GF-D8 (cell line): ENCODE data around the gene STRA8.
"Not testable (repeated sequence)": the region's sequence is repeated elsewhere in the genome, so short reads cannot be mapped to it uniquely, and the experiment has no call there.

ENCODE experiments used
- DNase-seq: peaks from one replicate; lab custom pipeline; 2025; lab: John Stamatoyannopoulos, UW

STRA8 gene

GRCh38 chr7:135205850-135206249 is 27.8 kb upstream of the STRA8 start:
- no peak for DNase-seq

GRCh38 chr7:135206941-135207391 is 26.7 kb upstream of the STRA8 start:
- DNase-seq, result no peak

- DNase-seq, result no peak
Observed at GRCh38 chr7:135207406-135208101, 26.1 kb upstream of the STRA8 start.

- DNase-seq, result no peak
Observed at GRCh38 chr7:135208102-135208793, 25.4 kb upstream of the STRA8 start.

- no peak for DNase-seq
Observed at GRCh38 chr7:135209225-135209834, 24.3 kb upstream of the STRA8 start.

GRCh38 chr7:135210888-135211178 is 22.8 kb upstream of the STRA8 start:
- DNase-seq, result no peak

- DNase-seq, result peak; percentile 78
Observed at GRCh38 chr7:135211179-135211945, 22.3 kb upstream of the STRA8 start, which contains the start of gene WDR91. WDR91 (minus strand) TSS chr7:135211526; CDS start chr7:135211502, 24 bp downstream.

- not testable (repeated sequence) for DNase-seq
Observed at GRCh38 chr7:135211946-135212685, 21.5 kb upstream of the STRA8 start.

GRCh38 chr7:135213831-135214230 is 19.8 kb upstream of the STRA8 start:
- no peak for DNase-seq

GRCh38 chr7:135215180-135215579 is 18.5 kb upstream of the STRA8 start:
- no peak for DNase-seq

GRCh38 chr7:135215698-135216097 is 17.9 kb upstream of the STRA8 start:
- no peak for DNase-seq

- DNase-seq, result no peak
Observed at GRCh38 chr7:135217645-135218509, 15.8 kb upstream of the STRA8 start.

- peak; percentile 88 for DNase-seq
Observed at GRCh38 chr7:135224027-135224426, 9.6 kb upstream of the STRA8 start.

- DNase-seq, result no peak
Observed at GRCh38 chr7:135231686-135232085, 2.0 kb upstream of the STRA8 start.

- no peak for DNase-seq
Observed at GRCh38 chr7:135232087-135232486, 1.6 kb upstream of the STRA8 start.

- no peak for DNase-seq
Observed at GRCh38 chr7:135232720-135233119, 918 bp upstream of the STRA8 start.

- DNase-seq, result not testable (repeated sequence)
Observed at GRCh38 chr7:135234095-135234494, 457 bp downstream of the STRA8 start.

- no peak for DNase-seq
Observed at GRCh38 chr7:135234727-135235126, 1.1 kb downstream of the STRA8 start.

GRCh38 chr7:135235841-135236240 is 2.2 kb downstream of the STRA8 start:
- no peak for DNase-seq

GRCh38 chr7:135236727-135237126 is 3.1 kb downstream of the STRA8 start:
- no peak for DNase-seq
